SU-DHL-6 (cell line): ENCODE measurements around the gene COIL.

Experiments used
- H2AFZ ChIP-seq: fragments of 200-600 bp; sonication (generic); 2 replicates; pipeline ENCODE4 v1.6.1; 2014; ENCODE audit warnings: low read depth, mild to moderate bottlenecking, moderate library complexity, mixed read lengths, antibody characterized with exemption, low read length; ENCODE audit not compliant: severe bottlenecking
- H3F3A ChIP-seq: fragments of 200-600 bp; shearing (Covaris generic); 2 replicates; pipeline ENCODE4 v1.6.0; 2016; ENCODE audit warnings: antibody characterized with exemption, mild to moderate bottlenecking; ENCODE audit not compliant: insufficient read depth
- H3K27ac ChIP-seq: fragments of 200-600 bp; sonication (generic); 2 replicates; pipeline ENCODE4 v1.5.1; 2016; ENCODE audit warnings: low read depth, mild to moderate bottlenecking, low read length, moderate library complexity, mixed read lengths
- H3K27me3 ChIP-seq: fragments of 200-600 bp; sonication (generic), shearing (Covaris generic); 2 replicates; pipeline ENCODE4 v1.6.0; 2014; ENCODE audit warnings: mild to moderate bottlenecking, low read length
- H3K36me3 ChIP-seq: fragments of 200-600 bp; sonication (generic); 2 replicates; pipeline ENCODE4 v1.6.1; 2014; ENCODE audit warnings: mild to moderate bottlenecking, low read length, mixed read lengths
- H3K4me2 ChIP-seq: fragments of 300-600, 200-600 bp; shearing (Covaris generic), sonication (generic); 2 replicates; pipeline ENCODE4 v1.6.0; 2014; ENCODE audit warnings: low read length, low read depth, mild to moderate bottlenecking; ENCODE audit not compliant: poor library complexity, severe bottlenecking
- H3K4me3 ChIP-seq: fragments of 200-600 bp; sonication (generic); 2 replicates; pipeline ENCODE4 v1.5.1; 2014; ENCODE audit warnings: antibody characterized with exemption, low read length, mild to moderate bottlenecking, mixed read lengths; ENCODE audit not compliant: insufficient read depth, poor library complexity, severe bottlenecking
- H3K79me2 ChIP-seq: fragments of 200-600 bp; sonication (generic); 2 replicates; pipeline ENCODE4 v1.6.1; 2014; ENCODE audit warnings: mild to moderate bottlenecking, low read length, moderate library complexity; ENCODE audit not compliant: insufficient read depth
- H3K9ac ChIP-seq: fragments of 200-600 bp; sonication (generic); 2 replicates; pipeline ENCODE4 v1.7.0; 2014; ENCODE audit warnings: mild to moderate bottlenecking, low read length
- H3K9me2 ChIP-seq: fragments of 200-600 bp; sonication (generic); replicated peaks from 2 replicates; pipeline ENCODE4 v1.6.1; 2014; ENCODE audit warnings: low read length; ENCODE audit not compliant: insufficient read depth
- H3K9me3 ChIP-seq: fragments of 200-600 bp; sonication (generic); 2 replicates; pipeline ENCODE4 v1.6.1; 2014; ENCODE audit warnings: low read length, mixed read lengths; ENCODE audit not compliant: insufficient read depth
- H4K20me1 ChIP-seq: fragments of 200-600 bp; sonication (generic); 2 replicates; pipeline ENCODE4 v1.6.1; 2014; ENCODE audit warnings: low read depth, mild to moderate bottlenecking, antibody characterized with exemption, low read length, moderate library complexity, mixed read lengths
- EZH2phosphoT487 ChIP-seq: fragments of 200-600 bp; sonication (generic), shearing (Covaris generic); conservative IDR thresholded peaks from 2 replicates; pipeline ENCODE4 v1.6.1; 2018; ENCODE audit warnings: mild to moderate bottlenecking, antibody characterized with exemption, low read length, moderate library complexity, mixed read lengths
- TF ChIP-seq, protein P1 (sequence below): fragments of 200-600 bp; sonication (generic); IDR thresholded peaks from one replicate; pipeline ENCODE4 v1.5.1; 2017; ENCODE audit warnings: antibody characterized with exemption, mild to moderate bottlenecking, low read length, moderate library complexity; ENCODE audit not compliant: insufficient read depth, poor library complexity, severe bottlenecking

The COIL gene

DNA sequence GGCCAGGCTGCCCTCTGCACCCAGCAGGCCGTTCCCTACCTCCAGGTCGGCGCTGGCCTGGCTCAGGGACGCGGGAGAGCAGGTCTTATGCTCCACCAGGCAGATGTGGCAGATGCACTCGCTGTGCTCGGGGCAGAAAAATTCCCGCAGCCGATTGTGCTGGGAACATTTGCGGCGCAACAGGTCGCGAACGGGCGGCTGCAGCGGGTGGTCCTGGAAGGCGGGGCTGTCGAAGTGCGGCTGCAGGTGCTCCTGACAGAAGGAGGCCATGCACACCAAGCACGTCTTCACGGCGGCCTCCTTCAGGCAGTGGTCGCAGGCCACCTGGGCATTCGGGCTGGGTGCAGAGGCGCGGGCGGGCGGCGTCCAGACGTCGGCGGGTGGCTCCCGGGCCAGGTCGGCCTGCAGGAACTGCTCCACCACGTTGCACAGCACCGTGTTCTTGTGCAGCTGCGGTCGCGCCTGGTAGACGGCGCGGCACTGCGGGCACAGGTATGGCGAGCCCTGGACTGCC lies 47.4 kb downstream of the COIL start:
- Histone ChIP-seq H2AFZ (peak overlapping the region; percentile 93), H3F3A (peaks cover 15% of the 10 kb centered on the region), H3K4me3 (peak overlapping the region; percentile 68), H3K9me3 (no peaks in the 10 kb centered on the region), H3K4me2 (peak overlapping the region; percentile 86), H4K20me1 (no peaks in the 10 kb centered on the region), H3K9ac (peak overlapping the region; percentile 73), H3K79me2 (peaks cover 40% of the 10 kb centered on the region), H3K27me3 (no peaks in the 10 kb centered on the region), H3K9me2 (no peaks in the 10 kb centered on the region), H3K36me3 (no peaks in the 10 kb centered on the region), H3K27ac (peak overlapping the region; percentile 78)
- TF ChIP-seq, protein P1, sequence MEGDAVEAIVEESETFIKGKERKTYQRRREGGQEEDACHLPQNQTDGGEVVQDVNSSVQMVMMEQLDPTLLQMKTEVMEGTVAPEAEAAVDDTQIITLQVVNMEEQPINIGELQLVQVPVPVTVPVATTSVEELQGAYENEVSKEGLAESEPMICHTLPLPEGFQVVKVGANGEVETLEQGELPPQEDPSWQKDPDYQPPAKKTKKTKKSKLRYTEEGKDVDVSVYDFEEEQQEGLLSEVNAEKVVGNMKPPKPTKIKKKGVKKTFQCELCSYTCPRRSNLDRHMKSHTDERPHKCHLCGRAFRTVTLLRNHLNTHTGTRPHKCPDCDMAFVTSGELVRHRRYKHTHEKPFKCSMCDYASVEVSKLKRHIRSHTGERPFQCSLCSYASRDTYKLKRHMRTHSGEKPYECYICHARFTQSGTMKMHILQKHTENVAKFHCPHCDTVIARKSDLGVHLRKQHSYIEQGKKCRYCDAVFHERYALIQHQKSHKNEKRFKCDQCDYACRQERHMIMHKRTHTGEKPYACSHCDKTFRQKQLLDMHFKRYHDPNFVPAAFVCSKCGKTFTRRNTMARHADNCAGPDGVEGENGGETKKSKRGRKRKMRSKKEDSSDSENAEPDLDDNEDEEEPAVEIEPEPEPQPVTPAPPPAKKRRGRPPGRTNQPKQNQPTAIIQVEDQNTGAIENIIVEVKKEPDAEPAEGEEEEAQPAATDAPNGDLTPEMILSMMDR: no peak
- no peak for TF ChIP-seq EZH2phosphoT487

GRCh38 chr17:56913000-56913311 lies 47.9 kb downstream of the COIL start:
- no peaks in the 10 kb centered on the region for H4K20me1 ChIP-seq
- no peaks in the 10 kb centered on the region for H3K9me3 ChIP-seq
- H3F3A ChIP-seq: peaks cover 19% of the 10 kb centered on the region
- peak overlapping the region; percentile 68 for H3K4me3 ChIP-seq
- no peaks in the 10 kb centered on the region for H3K9me2 ChIP-seq
- H3K27ac ChIP-seq: peak overlapping the region; percentile 78
- peaks cover 40% of the 10 kb centered on the region for H3K79me2 ChIP-seq
- no peaks in the 10 kb centered on the region for H3K36me3 ChIP-seq
- peak overlapping the region; percentile 93 for H2AFZ ChIP-seq
- TF ChIP-seq, protein P1: no peak
- TF ChIP-seq EZH2phosphoT487: no peak
- no peaks in the 10 kb centered on the region for H3K27me3 ChIP-seq
- H3K9ac ChIP-seq: peak overlapping the region; percentile 73
- H3K4me2 ChIP-seq: peak overlapping the region; percentile 86

- Histone ChIP-seq H3F3A (peaks cover 25% of the 10 kb centered on the region), H3K9ac (peak overlapping the region; percentile 73), H3K27ac (peak overlapping the region; percentile 78), H3K4me2 (peak overlapping the region; percentile 86), H3K27me3 (no peaks in the 10 kb centered on the region), H4K20me1 (no peaks in the 10 kb centered on the region), H3K79me2 (peaks cover 40% of the 10 kb centered on the region), H3K9me2 (no peaks in the 10 kb centered on the region), H3K9me3 (no peaks in the 10 kb centered on the region), H3K4me3 (peak overlapping the region; percentile 68), H3K36me3 (peaks cover 4% of the 10 kb centered on the region; the same call in 1 of the 2 replicates), H2AFZ (no peak overlapping the region)
- no peak for TF ChIP-seq EZH2phosphoT487
- TF ChIP-seq, protein P1: no peak
Measured at GRCh38 chr17:56912105-56912999, 48.5 kb downstream of the COIL start.
